ENCODE measurements around the gene KRT6A. TPM values are rescaled to one million over a fixed set of nuclear protein-coding genes. Genes with fewer than 3 reads are reported as not detected.

KRT6A gene
- total RNA-seq, 2 donors from 2014 or later: 5.9 to 13.6 TPM

- no peak overlapping the region for H3K27ac ChIP-seq
- 82% methylated on average over 8 of the region's 8 CpGs for WGBS
- DNase-seq (ENCODE audit: low spot score): no peak
Measured at GRCh38 chr12:52438305-52439301, 54.5 kb downstream of the KRT6A start.

GRCh38 chr12:52437508-52437907, 55.5 kb downstream of the KRT6A start:
- no peaks in the 10 kb centered on the region for H3K27me3 ChIP-seq (replicated peaks; ENCODE audit: insufficient read depth)
- no peak for DNase-seq (ENCODE audit: low spot score)
- no peak overlapping the region for H3K27ac ChIP-seq
- H3K9me3 ChIP-seq: no peaks in the 10 kb centered on the region
- H3K4me1 ChIP-seq (replicated peaks): no peaks in the 10 kb centered on the region
- TF ChIP-seq POLR2A (IDR thresholded peaks at IDR 0.05) (no peak), CTCF (IDR thresholded peaks at IDR 0.05) (no peak), POLR2AphosphoS5 (IDR thresholded peaks at IDR 0.05) (no peak)
- no peak overlapping the region for H3K4me3 ChIP-seq
- 81% methylated on average over 9 of the region's 9 CpGs for WGBS
- H3K36me3 ChIP-seq: no peaks in the 10 kb centered on the region
- intact Hi-C loops (cut with DNase I): no loop called here

More at GRCh38 chr12:52438305-52439301, 54.5 kb downstream of the KRT6A start:
- no peak overlapping the region for H3K4me3 ChIP-seq
- H3K27me3 ChIP-seq (replicated peaks; ENCODE audit: insufficient read depth): no peaks in the 10 kb centered on the region
- H3K4me1 ChIP-seq (replicated peaks): no peaks in the 10 kb centered on the region
- TF ChIP-seq POLR2AphosphoS5 (IDR thresholded peaks at IDR 0.05): no peak
- no peak for TF ChIP-seq CTCF (IDR thresholded peaks at IDR 0.05)
- TF ChIP-seq POLR2A (IDR thresholded peaks at IDR 0.05): no peak
- no peaks in the 10 kb centered on the region for H3K9me3 ChIP-seq
- intact Hi-C loops (cut with DNase I): no loop called here
- H3K36me3 ChIP-seq: no peaks in the 10 kb centered on the region

Other genes starting within 250 kb of the KRT6A start
- gene KRT86, start 218.6 kb downstream of the KRT6A start, total RNA-seq: under 1 TPM; 0.27 to 0.85 TPM
- 1 to 10 TPM in 1 of 2 donors, not detected in 1; 1.7 TPM for gene KRT81, start 201.7 kb downstream of the KRT6A start, total RNA-seq
- under 1 TPM in 1 of 2 donors, not detected in 1; 0.74 TPM for gene KRT83, start 171.9 kb downstream of the KRT6A start, total RNA-seq
- not detected for gene KRT85, start 125.8 kb downstream of the KRT6A start, total RNA-seq
- gene KRT84, start 107.6 kb downstream of the KRT6A start, total RNA-seq: not detected
- not detected for gene KRT82, start 86.9 kb downstream of the KRT6A start, total RNA-seq
- gene KRT75, start 58.9 kb downstream of the KRT6A start, total RNA-seq: not detected
- under 1 TPM; 0.40 to 0.87 TPM for gene KRT6B, start 41.1 kb downstream of the KRT6A start, total RNA-seq
- not detected for gene KRT6C, start 19.5 kb downstream of the KRT6A start, total RNA-seq
- gene KRT5, start 27.1 kb upstream of the KRT6A start, total RNA-seq: 100 to 1,000 TPM; 160 to 516 TPM
- gene KRT71, start 59.9 kb upstream of the KRT6A start, total RNA-seq: not detected
- gene KRT74, start 80.6 kb upstream of the KRT6A start, total RNA-seq: under 1 TPM; 0.05 to 0.45 TPM
- 10 to 100 TPM in 1 of 2 donors, not detected in 1; 22.1 TPM for gene KRT72, start 108.2 kb upstream of the KRT6A start, total RNA-seq
- not detected for gene KRT73, start 125.3 kb upstream of the KRT6A start, total RNA-seq
- 1 to 10 TPM in 1 of 2 donors, under 1 TPM in 1; 0.41 to 5.1 TPM for gene KRT2, start 159.0 kb upstream of the KRT6A start, total RNA-seq
- 10 to 100 TPM in 1 of 2 donors, 1 to 10 TPM in 1; 1.5 to 18.1 TPM for gene KRT1, start 187.2 kb upstream of the KRT6A start, total RNA-seq
- under 1 TPM; 0.09 to 0.57 TPM for gene KRT77, start 210.3 kb upstream of the KRT6A start, total RNA-seq

Measured in prostate gland (tissue), 2 donors.